Dendritic cell treated with granulocyte-macrophage colony-stimulating factor and Interleukin-4, amounts not matched to agents 40 ng/mL and 50 ng/mL, for 4 days (primary cell): ENCODE results near the gene SPDYE4.
"Not testable (repeated sequence)": the region's sequence is repeated elsewhere in the genome, so short reads cannot be mapped to it uniquely, and the experiment has no call there.

ENCODE experiments used
- H3K27ac Mint-ChIP-seq: one replicate; pipeline ENCODE4 v1.8.0; 2022; ENCODE audit warnings: mild to moderate bottlenecking, mixed read lengths
- H3K27me3 Mint-ChIP-seq: one replicate; pipeline ENCODE4 v1.8.0; 2022; ENCODE audit warnings: mild to moderate bottlenecking, mixed read lengths
- H3K36me3 Mint-ChIP-seq: one replicate; pipeline ENCODE4 v1.8.0; 2022; ENCODE audit warnings: low read depth, mixed read lengths
- H3K4me1 Mint-ChIP-seq: one replicate; pipeline ENCODE4 v1.8.0; 2022; ENCODE audit warnings: low read depth, mixed read lengths
- H3K4me3 Mint-ChIP-seq: one replicate; pipeline ENCODE4 v1.8.0; 2022; ENCODE audit warnings: mild to moderate bottlenecking, moderate library complexity, mixed read lengths
- H3K9me3 Mint-ChIP-seq: one replicate; pipeline ENCODE4 v1.8.0; 2022; ENCODE audit warnings: mixed read lengths
- intact Hi-C: fragments of 100-400 bp; cut with micrococcal nuclease; formaldehyde crosslinking; loops from one replicate; pipeline ENCODE4 v1.15.0; 2022

SPDYE4 gene, protein sequence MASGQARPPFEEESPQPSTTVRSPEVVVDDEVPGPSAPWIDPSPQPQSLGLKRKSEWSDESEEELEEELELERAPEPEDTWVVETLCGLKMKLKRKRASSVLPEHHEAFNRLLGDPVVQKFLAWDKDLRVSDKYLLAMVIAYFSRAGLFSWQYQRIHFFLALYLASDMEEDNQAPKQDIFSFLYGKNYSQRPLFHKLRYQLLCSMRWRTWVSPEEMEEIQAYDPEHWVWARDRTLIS

DNA sequence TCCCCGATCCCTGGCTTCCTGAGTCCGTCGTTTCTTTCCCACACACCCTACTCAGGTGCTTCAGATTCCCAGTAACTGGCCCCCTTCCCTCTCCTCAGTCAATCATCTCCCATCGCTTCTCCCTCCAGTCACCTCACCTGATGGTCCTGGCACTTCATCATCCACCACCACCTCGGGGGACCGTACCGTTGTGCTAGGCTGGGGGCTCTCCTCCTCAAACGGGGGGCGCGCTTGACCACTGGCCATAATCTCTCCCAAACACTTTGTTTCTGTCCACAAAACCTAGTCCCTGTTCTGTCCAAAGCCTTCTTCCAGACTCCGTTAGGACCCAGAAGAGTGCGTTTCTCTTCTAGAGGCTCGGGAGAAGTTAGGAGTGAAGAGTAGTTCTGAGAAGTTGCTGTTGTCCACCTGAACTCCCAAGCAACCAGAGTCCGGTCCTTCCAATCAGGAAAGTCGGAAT lies at the start of gene SPDYE4:
TSS of gene SPDYE4 (minus strand) at position 410 of the 460 bp plus-strand sequence. CDS start at position 246, 164 bp downstream.
- H3K36me3 Mint-ChIP-seq: no peaks in the 10 kb centered on the region
- H3K27me3 Mint-ChIP-seq: peaks cover 20% of the 10 kb centered on the region
- H3K9me3 Mint-ChIP-seq: peaks cover 10% of the 10 kb centered on the region
- no peaks in the 10 kb centered on the region for H3K4me1 Mint-ChIP-seq
- intact Hi-C loops: loop anchor here (10.0 kb wide), 1 partner anchor 237 kb away; no protein-coding TSS in a partner anchor
- H3K4me3 Mint-ChIP-seq: no peak within 1 kb of the TSS
- peak within 1 kb of the TSS; percentile 6 for H3K27ac Mint-ChIP-seq

DNA sequence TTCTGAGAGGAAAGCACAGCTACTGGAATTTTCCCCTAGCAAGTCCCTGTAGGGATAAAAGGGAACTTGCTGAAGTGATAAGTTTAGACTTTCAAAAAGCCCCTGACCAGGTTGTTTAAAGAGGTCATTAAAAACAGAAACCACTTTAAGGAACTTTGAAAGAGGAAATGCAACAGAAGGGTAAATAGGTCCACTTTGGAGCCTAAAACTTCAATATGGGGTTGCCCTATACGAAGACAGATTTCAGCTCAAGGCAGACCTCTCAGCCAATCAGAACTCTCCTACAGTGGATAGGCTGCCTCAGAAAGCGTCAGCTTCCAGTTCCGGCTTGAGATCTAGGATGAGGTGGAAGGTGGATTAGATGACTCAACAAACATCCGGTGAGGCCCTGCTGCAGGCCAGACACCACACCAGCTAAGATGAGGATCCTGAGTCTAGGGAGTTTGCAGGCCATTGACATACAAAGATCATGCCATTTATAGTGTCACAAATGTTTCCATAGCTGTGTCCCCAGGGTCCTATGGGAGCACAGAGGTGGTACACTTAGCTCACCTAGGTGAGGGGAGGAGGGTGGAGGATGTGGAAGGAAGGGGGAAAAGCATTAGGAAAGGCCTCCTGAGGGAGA lies 48.7 kb upstream of the SPDYE4 start:
- peaks cover 27% of the 10 kb centered on the region for H3K9me3 Mint-ChIP-seq
- H3K4me3 Mint-ChIP-seq: peak overlapping the region; percentile 52
- intact Hi-C loops: loop anchor here (10.0 kb wide), 1 partner anchor 88 kb away; no protein-coding TSS in a partner anchor
- H3K36me3 Mint-ChIP-seq: peaks cover 63% of the 10 kb centered on the region
- H3K4me1 Mint-ChIP-seq: peaks cover 34% of the 10 kb centered on the region
- no peaks in the 10 kb centered on the region for H3K27me3 Mint-ChIP-seq
- peak overlapping the region; percentile 93 for H3K27ac Mint-ChIP-seq

DNA sequence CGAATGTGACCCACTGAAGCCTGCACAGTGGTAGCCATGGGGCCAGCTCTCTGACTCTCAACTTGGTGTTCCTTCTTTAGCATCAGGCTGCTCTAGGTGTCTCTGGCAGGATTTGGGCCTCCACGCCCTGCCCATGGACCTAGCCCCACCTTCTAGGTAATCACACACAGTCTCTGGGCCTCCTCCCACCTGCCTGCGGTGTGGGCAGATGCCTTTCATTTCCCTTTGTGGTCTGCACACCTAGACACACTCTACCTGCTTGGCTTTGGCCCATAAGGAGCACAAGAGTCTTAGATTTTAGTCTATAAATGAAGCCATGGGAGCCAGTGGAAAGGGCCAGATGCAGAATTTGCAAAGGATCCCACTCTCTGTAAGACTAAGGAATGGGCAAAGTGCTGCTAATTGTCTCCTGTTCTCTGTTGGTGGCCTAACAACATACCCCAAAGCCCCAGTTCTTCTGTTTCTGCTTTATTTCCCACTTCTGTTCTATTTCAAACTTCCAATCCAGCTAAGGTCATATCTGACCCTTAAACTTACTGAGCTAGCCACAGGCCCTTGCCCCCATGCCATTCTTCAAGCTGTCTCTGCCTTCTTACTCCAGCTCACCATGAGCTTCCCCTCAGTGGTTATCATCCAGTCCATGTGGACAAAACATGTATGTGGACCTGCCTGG lies 48.0 kb upstream of the SPDYE4 start:
- Mint-ChIP-seq H3K27ac (peak overlapping the region; percentile 93), H3K9me3 (peaks cover 21% of the 10 kb centered on the region), H3K36me3 (peaks cover 63% of the 10 kb centered on the region), H3K4me3 (peak overlapping the region; percentile 52), H3K27me3 (no peaks in the 10 kb centered on the region), H3K4me1 (peaks cover 34% of the 10 kb centered on the region)
- intact Hi-C loops: loop anchor here (10.0 kb wide), 1 partner anchor 88 kb away; no protein-coding TSS in a partner anchor

DNA sequence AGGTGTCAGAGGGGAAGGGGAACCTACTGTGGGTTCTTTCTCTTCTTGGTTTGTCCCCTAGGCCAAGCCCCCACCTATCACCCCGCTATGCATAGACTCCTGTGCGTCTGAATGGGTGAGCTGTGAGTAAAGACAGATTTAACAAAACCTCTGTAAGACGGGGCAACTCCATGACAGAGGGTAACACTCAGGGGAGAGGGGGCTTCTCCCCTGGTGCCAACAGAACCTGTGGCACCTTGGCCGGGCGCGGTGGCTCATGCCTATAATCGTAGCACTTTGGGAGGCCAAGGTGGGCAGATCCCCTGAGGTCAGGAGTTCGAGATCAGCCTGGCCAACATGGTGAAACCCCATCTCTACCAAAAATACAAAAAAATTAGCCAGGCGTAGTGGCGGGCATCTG lies 47.0 kb upstream of the SPDYE4 start:
- H3K9me3 Mint-ChIP-seq: peaks cover 18% of the 10 kb centered on the region
- intact Hi-C loops: loop anchor here (10.0 kb wide), 1 partner anchor 89 kb away; no protein-coding TSS in a partner anchor
- H3K36me3 Mint-ChIP-seq: peaks cover 63% of the 10 kb centered on the region
- H3K4me1 Mint-ChIP-seq: peaks cover 34% of the 10 kb centered on the region
- H3K27ac Mint-ChIP-seq: peak overlapping the region; percentile 93
- H3K27me3 Mint-ChIP-seq, H3K4me3 Mint-ChIP-seq: not testable (repeated sequence)

DNA sequence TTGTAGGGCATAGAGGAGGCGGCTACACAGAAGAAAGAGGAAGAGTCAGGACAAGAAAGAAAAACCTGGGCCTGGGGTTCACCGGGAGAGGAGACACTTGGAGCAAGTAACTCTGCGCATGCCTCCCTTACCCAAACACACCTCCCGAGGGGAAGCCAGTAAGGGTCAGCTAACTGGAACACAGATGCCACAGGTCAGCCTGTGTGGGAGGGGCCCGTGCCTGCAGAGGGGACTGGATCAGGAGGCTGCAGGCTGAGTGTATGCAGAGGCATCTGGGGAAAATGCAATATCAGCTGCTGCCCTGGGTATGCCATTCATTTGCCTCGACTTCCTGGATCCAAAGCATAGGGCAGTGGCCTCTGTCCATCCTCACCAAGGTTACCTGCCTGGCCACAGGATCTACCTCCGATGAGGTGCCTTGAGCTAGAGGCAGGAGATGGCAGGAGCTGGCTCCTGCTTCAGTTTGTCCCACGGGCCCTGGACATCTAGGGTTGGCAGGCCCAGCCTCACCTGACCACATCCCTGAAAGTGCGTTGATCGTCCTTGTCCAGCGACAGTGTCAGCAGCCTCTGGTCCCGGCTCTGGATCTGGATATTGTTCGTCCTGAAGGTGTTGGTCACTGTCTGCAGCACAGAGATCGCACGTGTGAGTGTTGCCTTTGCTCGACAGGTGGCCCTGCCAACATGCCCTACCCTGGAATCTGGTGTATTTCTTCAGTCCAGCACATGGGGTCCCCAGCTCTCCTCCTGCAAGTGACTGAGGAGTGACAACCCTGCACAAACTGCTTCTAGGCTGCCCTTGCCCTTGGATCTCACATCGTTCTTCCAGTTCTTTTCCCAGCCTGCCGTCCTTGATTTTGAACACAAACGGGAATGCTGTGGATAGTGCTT lies 45.4 kb upstream of the SPDYE4 start:
- Mint-ChIP-seq H3K27ac (no peak overlapping the region), H3K36me3 (peaks cover 69% of the 10 kb centered on the region), H3K4me1 (peaks cover 34% of the 10 kb centered on the region), H3K4me3 (no peak overlapping the region), H3K9me3 (peaks cover 11% of the 10 kb centered on the region), H3K27me3 (no peaks in the 10 kb centered on the region)
- intact Hi-C loops: loop anchor here (10.0 kb wide), 1 partner anchor 91 kb away; no protein-coding TSS in a partner anchor

DNA sequence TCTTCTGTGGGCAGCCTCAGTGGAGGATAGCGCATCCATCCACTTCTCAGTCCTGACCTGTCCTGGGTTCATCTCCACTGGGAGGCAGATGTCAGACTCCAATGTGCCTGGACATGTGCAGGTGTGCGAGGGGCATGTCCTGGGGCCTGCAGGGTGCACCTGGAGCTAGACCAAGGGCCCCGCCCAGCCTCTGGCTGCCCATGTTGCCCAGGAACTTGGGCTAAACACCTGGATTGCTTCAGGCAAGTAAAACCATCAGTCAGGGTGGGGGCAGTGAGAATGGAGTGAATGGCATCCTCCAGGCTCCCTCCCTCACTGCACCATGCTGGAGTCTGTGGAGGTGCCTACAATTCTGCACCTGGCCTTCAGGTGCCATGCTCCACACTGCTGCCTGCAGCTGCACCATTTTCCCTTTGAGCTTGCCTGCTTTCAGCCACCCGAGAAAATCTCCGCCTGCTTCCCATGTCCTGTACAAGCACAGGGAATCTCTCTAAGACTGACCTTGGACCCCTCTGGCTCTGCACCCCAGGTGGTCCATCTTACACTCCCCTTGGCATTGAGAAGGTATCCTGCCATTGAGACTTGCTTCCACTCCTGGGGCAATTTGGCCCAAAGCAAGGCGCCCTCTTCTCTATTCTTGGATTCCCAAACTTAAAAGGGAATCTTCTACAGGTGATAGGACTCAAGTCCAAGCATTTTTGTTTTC lies 42.9 kb upstream of the SPDYE4 start:
- Mint-ChIP-seq H3K27ac (no peak overlapping the region), H3K9me3 (no peaks in the 10 kb centered on the region), H3K4me3 (no peak overlapping the region), H3K4me1 (peaks cover 11% of the 10 kb centered on the region), H3K36me3 (peaks cover 82% of the 10 kb centered on the region), H3K27me3 (no peaks in the 10 kb centered on the region)
- intact Hi-C loops: loop anchor here (10.0 kb wide), 1 partner anchor 94 kb away; no protein-coding TSS in a partner anchor

DNA sequence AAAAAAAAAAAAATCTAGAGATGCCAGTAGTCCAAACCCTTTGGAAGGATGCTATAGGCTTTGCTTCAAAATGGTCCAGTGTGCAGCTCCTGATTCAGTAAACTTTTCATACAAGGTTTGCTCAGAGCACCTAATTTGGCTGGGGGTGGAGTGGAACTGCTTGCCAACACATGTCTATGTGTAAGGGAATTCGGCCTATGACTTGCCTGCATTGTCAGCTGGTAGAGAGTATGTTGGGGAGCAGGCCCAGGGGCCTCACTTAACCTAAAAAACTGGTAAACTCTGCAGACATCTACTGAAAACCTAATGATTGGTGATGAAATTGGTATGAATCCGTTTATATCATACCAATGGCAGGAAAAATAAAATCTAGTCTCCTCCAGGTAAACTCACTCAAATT lies 42.3 kb upstream of the SPDYE4 start:
- intact Hi-C loops: loop anchor here (10.0 kb wide), 1 partner anchor 94 kb away; no protein-coding TSS in a partner anchor
- Mint-ChIP-seq H3K4me3 (no peak overlapping the region), H3K9me3 (no peaks in the 10 kb centered on the region), H3K27me3 (no peaks in the 10 kb centered on the region), H3K36me3 (peaks cover 87% of the 10 kb centered on the region), H3K4me1 (peaks cover 9% of the 10 kb centered on the region), H3K27ac (no peak overlapping the region)

DNA sequence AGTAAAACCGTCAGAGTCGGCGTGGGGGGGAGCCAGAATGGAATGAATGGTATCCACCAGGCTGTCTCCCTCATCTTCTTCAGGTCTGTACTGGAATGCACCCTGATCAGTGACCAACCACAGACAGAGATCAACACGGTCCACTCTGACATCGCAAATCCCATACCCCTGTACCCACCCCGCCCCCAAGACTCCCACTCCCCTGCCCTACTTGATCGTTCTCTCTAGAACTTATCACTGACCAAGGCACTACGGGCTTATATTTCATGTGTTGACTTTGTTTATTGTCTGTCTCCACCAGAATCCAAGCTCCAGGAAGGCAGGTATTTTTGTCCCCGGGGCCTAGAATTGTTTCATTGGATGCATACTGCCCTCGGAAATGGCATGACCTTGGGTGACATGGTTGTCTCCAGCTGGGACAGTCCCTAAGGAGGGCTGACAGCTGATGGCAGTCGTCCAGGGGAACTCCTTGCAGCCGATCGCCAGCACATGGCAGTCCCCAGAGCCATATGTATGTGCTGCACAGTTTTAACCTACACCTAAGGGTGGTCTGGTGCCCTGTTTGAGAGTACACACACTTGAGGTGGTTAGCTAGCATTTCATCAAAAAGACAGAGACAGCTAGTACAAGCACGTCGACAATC lies 41.3 kb upstream of the SPDYE4 start:
- H3K9me3 Mint-ChIP-seq: no peaks in the 10 kb centered on the region
- peaks cover 87% of the 10 kb centered on the region for H3K36me3 Mint-ChIP-seq
- no peak overlapping the region for H3K4me3 Mint-ChIP-seq
- H3K27ac Mint-ChIP-seq: no peak overlapping the region
- no peaks in the 10 kb centered on the region for H3K27me3 Mint-ChIP-seq
- intact Hi-C loops: loop anchor here (10.0 kb wide), 1 partner anchor 95 kb away; no protein-coding TSS in a partner anchor
- H3K4me1 Mint-ChIP-seq: peaks cover 14% of the 10 kb centered on the region

DNA sequence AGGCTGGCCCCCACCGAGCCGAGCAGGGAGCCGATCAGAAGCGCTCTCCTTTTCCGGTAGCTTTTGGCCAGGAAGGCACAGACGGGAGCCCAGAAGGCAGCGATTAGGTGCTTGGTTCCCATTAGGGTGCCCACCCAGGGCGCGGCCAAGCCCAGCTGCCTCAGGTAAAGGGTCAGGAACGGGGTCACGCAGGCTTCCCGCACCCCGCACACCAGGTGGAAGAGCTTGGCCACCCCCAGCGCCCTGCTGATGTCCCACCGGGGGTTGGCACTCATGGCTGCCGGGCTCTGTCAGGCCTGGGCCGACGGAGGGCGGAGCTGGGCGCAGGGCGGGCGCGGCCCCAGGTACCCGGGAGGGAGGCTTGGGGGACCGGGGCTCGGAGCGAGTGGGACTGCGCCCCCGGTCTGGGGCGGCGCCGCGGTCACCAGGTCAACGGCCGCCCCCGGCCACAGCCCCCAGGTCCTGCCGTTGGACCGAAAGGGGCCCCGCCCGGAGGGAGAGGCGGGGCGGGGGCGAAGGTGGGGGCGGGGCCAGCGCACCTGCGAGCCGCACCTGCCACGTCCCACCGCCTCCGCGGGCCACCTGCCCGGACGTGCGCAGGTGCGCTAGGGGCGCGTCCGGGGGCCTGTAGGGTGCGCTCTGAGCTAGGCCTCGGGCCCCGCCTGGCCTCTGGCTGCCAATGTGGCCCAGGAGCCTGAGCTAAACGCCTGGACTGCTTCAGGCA lies 40.7 kb upstream of the SPDYE4 start, which contains the start of gene MFSD6L:
TSS of gene MFSD6L (minus strand) at position 520 of the 724 bp plus-strand sequence. CDS start at position 275, 245 bp downstream.
- H3K4me1 Mint-ChIP-seq: peaks cover 21% of the 10 kb centered on the region
- intact Hi-C loops: no loop called here
- peak within 1 kb of the TSS; percentile 1 for H3K27ac Mint-ChIP-seq
- peaks cover 82% of the 10 kb centered on the region for H3K36me3 Mint-ChIP-seq
- no peaks in the 10 kb centered on the region for H3K9me3 Mint-ChIP-seq
- no peaks in the 10 kb centered on the region for H3K27me3 Mint-ChIP-seq
- H3K4me3 Mint-ChIP-seq: no peak within 1 kb of the TSS

DNA sequence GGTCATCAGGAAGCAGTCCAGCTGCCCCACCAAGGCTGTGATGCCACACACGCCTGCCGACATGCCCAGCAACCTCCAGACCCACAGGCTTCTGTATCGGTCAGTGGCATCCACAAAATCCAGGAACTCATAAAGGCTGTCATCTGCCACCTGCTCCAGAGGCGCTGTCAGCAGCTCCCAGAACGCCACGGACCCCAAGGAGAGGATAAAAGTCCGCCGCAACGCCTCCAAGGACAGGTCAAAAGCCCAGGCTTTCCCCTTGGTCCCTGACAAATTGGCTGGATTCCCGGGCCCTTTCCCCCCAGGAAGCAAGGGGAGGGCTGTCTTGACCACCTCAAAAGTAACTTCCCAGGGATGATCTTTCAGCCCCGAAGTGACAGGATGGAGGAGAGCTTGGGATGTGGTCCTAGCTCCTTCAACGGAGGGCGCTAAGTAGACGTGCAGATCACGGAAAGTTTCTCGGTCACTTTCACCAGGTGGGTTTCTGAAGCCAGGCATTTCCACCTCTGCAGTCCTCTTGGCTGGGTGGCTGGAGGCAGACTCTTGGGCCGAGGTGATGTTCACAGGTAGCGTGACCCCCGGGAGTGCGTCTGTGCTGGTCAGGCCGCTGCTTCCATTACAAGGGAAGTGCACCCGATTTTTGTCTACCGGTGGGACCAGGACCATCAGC lies 40.0 kb upstream of the SPDYE4 start:
- Mint-ChIP-seq H3K36me3 (peaks cover 75% of the 10 kb centered on the region), H3K4me3 (no peak overlapping the region), H3K27me3 (no peaks in the 10 kb centered on the region), H3K9me3 (no peaks in the 10 kb centered on the region), H3K27ac (peak overlapping the region; percentile 1), H3K4me1 (peaks cover 28% of the 10 kb centered on the region)
- intact Hi-C loops: no loop called here

DNA sequence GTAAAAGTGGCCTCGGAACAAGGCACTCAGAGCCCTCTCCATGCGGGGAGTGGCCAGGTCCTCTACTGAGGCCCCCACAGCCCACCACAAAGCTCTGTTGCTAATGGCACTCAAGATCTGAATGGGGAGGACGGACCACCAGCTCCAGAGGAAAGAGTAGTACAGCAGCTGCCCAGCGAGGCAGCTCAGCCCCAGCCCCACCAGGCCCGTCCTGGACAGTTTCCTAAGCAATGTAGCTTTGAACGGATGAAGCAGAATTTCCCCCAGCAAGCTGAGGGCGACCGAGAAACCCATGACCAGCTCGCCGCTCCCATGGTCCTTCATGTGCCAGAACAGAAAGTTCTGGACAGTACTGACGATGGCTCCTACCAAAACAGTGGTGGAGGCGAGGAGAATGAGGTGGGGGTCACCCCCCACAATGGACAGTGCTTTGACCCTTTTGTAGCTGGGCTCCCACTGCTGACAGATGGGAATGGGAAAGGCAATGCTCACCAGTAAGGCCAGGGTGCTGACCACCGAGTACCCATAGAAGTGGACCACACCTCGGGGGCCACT lies 39.4 kb upstream of the SPDYE4 start:
- peak overlapping the region; percentile 60 for H3K27ac Mint-ChIP-seq
- peaks cover 32% of the 10 kb centered on the region for H3K4me1 Mint-ChIP-seq
- no peak overlapping the region for H3K4me3 Mint-ChIP-seq
- intact Hi-C loops: no loop called here
- H3K36me3 Mint-ChIP-seq: peaks cover 69% of the 10 kb centered on the region
- H3K9me3 Mint-ChIP-seq: no peaks in the 10 kb centered on the region
- no peaks in the 10 kb centered on the region for H3K27me3 Mint-ChIP-seq
